Loucy (cell line): Measurements from ENCODE around the gene RASA4B.
"Not testable (repeated sequence)": the region's sequence is repeated elsewhere in the genome, so short reads cannot be mapped to it uniquely, and the experiment has no call there.

ENCODE experiments used
- CTCF ChIP-seq: fragments of 200-600 bp; sonication (generic); conservative IDR thresholded peaks from 2 replicates; pipeline ENCODE4 v1.5.1; 2014; ENCODE audit warnings: mild to moderate bottlenecking, antibody characterized with exemption, low read length
- EZH2phosphoT487 ChIP-seq: fragments of 200-600 bp; IDR thresholded peaks from 2 replicates; pipeline ENCODE4 v1.6.1; 2018; ENCODE audit warnings: antibody characterized with exemption, mild to moderate bottlenecking, moderate library complexity, borderline replicate concordance

DNA sequence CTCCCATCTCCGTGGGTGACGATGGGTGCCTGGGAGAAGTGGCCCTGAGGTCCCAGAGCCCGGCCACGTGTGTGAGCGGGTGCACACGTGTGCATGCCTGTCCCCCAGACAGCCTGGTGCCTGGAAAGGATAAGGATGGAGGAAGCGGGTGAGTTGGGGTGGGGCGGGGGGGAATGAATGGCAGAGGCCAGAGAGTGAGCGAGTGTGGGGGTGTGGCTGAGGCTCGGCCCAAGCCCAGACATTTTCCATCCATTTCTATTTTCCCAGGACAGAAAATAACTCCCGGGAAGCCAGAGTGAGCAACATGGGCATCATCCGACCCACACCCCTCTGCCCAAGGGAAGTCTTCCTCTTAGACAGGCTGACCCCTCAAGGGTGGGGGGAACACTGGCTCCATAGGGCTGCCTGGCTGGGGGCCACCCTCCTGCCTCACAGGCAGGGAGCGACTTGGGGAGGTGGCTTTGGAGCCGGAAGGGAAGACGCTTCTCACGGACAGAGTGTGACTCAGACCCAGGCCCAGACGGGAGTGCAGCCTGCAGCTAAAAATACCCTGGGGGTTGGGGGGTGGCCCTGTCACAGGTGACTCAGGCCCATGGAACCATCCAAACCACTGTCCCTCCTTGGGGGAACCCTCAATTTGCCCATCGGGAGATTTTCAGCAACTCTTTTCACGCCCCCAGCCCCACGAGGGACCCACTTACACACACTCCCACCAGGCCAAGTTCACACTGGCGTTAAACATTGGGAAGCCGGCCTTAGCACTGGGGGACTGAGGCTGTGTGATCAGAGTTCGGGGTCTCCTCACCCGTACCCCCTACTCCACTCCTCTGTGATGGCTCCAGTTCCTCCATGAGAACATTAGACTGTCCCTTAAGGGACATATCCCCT is 12.0 kb downstream of the RASA4B start:
- TF ChIP-seq CTCF, EZH2phosphoT487: not testable (repeated sequence)
